GM15510 (cell line): ENCODE data around the gene GET3.
A peak's percentile ranks its signal among the peaks of the same experiment; 100 is the strongest.

Experiments
- POLR2A ChIP-seq: IDR thresholded peaks from 3 replicates; pipeline ENCODE4 v1.6.1; 2011; ENCODE audit warnings: borderline replicate concordance; ENCODE audit not compliant: insufficient read length; ENCODE audit errors: extremely low read depth

GET3 gene

DNA sequence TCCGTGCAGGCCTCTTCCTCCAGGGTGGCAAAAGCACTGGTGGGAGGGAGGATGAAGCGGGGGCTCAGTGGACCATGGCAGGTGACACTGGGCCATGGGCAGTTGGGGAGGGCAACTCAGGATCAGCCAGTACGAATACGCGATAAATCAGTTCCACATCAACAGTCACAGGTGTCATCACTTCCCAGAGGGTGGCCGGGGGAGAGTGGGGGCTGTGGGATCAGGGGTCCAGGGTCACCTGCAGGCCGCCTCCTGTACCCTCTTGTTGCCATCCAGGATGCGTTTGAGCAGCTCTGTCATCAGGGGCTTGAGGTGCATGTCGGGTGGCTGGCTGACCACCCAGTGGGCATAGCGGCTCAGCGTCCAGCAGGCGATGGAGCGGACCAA, 31.0 kb upstream of the GET3 start:
- TF ChIP-seq POLR2A: no peak

GRCh38 chr19:12708641-12709040, 28.7 kb upstream of the GET3 start:
- no peak for TF ChIP-seq POLR2A

- TF ChIP-seq POLR2A: no peak
Measured at GRCh38 chr19:12711187-12711586, 26.1 kb upstream of the GET3 start.

GRCh38 chr19:12715102-12715501, 22.2 kb upstream of the GET3 start:
- no peak for TF ChIP-seq POLR2A

GRCh38 chr19:12715929-12716328, 21.4 kb upstream of the GET3 start:
- TF ChIP-seq POLR2A: no peak

DNA sequence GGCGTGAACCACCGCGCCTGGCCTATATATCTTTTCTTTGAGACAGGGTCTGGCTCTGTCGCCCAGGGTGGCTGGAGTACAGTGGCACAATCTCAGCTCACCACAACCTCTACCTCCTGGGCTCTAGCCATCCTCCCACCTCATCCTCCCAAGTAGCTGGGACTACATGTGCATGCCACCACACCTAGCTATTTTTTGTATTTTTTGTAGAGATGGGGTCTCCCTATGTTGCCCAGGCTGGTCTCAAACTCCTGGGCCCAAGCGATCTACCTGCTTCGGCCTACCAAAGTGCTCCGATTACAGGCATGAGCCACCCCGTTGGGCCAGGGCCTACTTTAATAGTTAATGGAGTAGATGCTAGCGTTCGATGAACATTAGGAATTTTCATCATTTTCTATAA, 17.0 kb upstream of the GET3 start:
- TF ChIP-seq POLR2A: no peak

- no peak for TF ChIP-seq POLR2A
Measured at GRCh38 chr19:12720851-12721655, 16.2 kb upstream of the GET3 start.

GRCh38 chr19:12721656-12722565, 15.4 kb upstream of the GET3 start:
- TF ChIP-seq POLR2A: no peak

DNA sequence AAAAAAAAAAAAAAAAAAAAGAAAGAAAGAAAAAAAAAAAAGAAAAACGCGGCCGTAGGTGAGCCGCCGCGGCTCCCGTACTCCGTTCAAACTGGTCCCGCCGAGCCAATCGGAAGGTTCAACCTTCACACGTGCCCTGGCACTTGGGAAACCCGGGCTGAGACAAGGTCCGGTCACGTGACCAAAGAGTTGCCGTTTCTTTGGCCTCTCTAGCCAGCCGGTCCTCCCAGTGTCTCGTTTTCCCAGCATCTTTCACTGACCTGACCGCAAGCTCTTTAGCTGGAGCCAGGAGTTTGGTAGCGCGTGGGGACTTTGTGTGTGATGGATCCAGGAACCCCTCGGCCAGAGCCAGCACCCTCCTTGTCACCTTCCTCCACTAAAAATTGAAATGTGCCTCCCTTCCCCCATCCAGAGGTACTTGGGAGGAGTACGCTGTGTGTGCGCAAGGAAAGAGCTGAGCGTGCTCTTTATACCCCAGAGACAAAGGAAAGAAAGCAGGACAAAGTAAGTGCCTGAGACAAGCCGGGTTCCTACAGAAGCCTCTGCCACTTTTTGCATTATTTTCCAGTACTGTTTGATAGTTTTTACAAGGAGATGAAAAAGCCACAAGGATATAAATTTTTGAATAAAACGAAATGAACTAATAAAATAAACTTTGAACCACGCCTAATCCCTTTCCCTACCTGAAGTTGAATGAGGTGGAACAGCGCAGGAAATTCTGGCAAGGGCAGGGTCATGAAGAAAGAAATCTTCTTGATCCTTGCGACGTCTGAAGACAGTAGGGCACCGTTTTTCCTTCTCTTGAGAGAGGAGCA, 14.5 kb upstream of the GET3 start:
- peak; percentile 43 for TF ChIP-seq POLR2A

DNA sequence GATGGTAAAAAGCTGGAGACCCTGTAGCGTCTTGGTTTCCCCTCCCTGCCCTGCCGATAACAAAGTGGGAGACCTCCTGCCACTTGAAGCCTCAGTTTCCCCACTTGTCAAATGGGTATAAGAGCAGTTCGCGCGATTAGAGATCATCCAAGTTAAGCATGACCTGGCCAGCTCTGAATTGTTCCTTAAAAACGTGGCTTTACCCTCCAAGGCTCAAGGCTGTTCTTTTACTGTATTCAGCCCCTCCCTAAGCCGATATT, 14.0 kb upstream of the GET3 start:
- no peak for TF ChIP-seq POLR2A

DNA sequence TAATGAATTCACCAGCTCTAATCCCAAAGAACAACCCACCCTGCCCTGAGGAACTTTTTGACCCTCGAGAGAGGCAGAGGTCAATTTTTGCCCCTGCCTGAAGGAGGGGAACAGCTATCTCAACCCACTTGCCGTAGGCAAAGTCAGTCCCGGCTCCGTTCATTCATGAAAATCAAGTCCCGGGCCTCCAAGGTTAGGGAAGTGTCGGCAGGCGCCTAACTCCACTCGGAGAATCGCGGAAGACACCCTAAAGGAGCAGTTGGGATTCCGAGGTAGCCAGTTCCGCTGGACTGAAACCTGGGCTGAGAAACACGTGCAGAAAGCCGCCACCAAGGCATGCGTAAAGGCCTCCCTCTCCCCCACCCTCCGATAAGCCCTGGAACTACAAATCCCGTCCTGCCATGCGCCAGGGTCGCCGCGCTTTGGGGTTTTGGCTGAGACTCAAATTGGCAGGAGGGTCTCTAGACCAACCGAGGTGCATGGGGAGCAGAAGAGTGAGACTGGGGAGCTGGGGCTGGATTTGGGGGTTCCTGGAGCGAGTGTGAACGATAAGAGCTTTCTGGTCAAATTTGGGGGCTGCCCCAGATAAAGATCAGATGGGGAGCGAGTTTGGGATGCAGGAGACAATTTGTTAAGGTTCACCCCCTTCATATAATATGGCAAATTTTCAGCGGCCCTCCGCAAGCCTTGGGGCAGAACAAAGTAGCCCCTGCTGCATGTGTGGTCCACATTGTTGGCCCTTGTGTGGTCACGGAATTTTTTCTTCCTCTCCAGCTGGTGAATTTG, 13.5 kb upstream of the GET3 start, which contains the start of gene TNPO2:
Gene TNPO2 (minus strand): TSS at position 292 of the 786 bp plus-strand sequence. CDS start 2,955 bp downstream, outside the sequence.
- peak; percentile 61 for TF ChIP-seq POLR2A

- TF ChIP-seq POLR2A: no peak
Measured at GRCh38 chr19:12726988-12727316, 10.3 kb upstream of the GET3 start.

GRCh38 chr19:12727745-12728433, 9.4 kb upstream of the GET3 start:
- TF ChIP-seq POLR2A: no peak

DNA sequence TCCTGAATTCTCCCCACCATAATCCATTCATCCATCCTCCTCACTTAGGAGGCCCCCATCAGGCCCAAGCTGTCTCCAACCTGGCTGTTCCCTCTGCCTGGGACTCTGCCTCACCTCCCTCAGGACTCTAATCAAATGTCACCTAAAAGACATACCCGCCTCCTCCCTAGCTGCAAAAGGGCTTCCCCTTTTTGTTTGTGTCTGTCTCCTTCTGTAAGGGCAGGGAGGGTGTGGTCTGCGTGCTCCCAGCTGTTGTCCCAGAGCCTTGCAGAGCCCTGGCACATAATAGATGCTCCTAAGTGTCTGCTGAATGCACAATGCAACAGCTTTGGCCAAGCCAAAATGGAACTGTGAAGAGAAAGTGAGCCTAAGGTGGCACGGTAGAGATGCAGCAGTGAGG, 7.2 kb upstream of the GET3 start:
- TF ChIP-seq POLR2A: no peak
